KMS-11 (cell line): Measurements from ENCODE around the gene CDK12.

Source experiments
- H2AFZ ChIP-seq: fragments of 200-600 bp; sonication (generic); 2 replicates; pipeline ENCODE4 v1.6.1; 2016; ENCODE audit warnings: antibody characterized with exemption, mixed run types, low read depth
- H3K27ac ChIP-seq: fragments of 200-600 bp; sonication (generic); 2 replicates; pipeline ENCODE4 v1.6.1; 2016; ENCODE audit warnings: mild to moderate bottlenecking, mixed run types
- H3K27me3 ChIP-seq: fragments of 200-600 bp; sonication (generic); 2 replicates; pipeline ENCODE4 v1.6.1; 2017; ENCODE audit warnings: mild to moderate bottlenecking, low read depth, mixed run types, moderate library complexity; ENCODE audit not compliant: insufficient read depth
- H3K36me3 ChIP-seq: fragments of 200-600 bp; sonication (generic); 2 replicates; pipeline ENCODE4 v1.6.1; 2017; ENCODE audit warnings: mild to moderate bottlenecking, mixed run types; ENCODE audit not compliant: insufficient read depth
- H3K4me1 ChIP-seq: fragments of 200-600 bp; sonication (generic); 2 replicates; pipeline ENCODE4 v1.6.1; 2016; ENCODE audit warnings: mild to moderate bottlenecking, low read depth, mixed run types; ENCODE audit not compliant: poor library complexity, severe bottlenecking
- H3K4me2 ChIP-seq: fragments of 200-600 bp; sonication (generic); 2 replicates; pipeline ENCODE4 v1.7.0; 2016; ENCODE audit warnings: mild to moderate bottlenecking, mixed run types
- H3K4me3 ChIP-seq: fragments of 200-600 bp; sonication (generic); IDR thresholded peaks from 2 replicates; pipeline ENCODE4 v1.6.1; 2017; ENCODE audit warnings: low read depth, low read length, mixed read lengths; ENCODE audit not compliant: insufficient read depth
- H3K79me2 ChIP-seq: fragments of 200-600 bp; sonication (generic); 2 replicates; pipeline ENCODE4 v1.6.1; 2016; ENCODE audit warnings: low read depth, mixed run types; ENCODE audit not compliant: insufficient read depth
- H3K9ac ChIP-seq: fragments of 200-600 bp; sonication (generic); 2 replicates; pipeline ENCODE4 v1.6.1; 2016; ENCODE audit warnings: mild to moderate bottlenecking, mixed run types
- H4K20me1 ChIP-seq: fragments of 200-600 bp; sonication (generic); 2 replicates; pipeline ENCODE4 v1.6.1; 2016; ENCODE audit warnings: mild to moderate bottlenecking, mixed run types; ENCODE audit not compliant: insufficient read depth
- CTCF ChIP-seq: fragments of 200-600 bp; sonication (generic); conservative IDR thresholded peaks from 2 replicates; pipeline ENCODE4 v1.6.1; 2017; ENCODE audit warnings: low read depth, mild to moderate bottlenecking, antibody characterized with exemption, low read length, moderate library complexity, mixed read lengths

Gene CDK12

GRCh38 chr17:39572121-39572520, 110.8 kb downstream of the CDK12 start:
- H3K4me3 ChIP-seq, result no peak overlapping the region
- no peaks in the 10 kb centered on the region for H4K20me1 ChIP-seq
- no peak overlapping the region for H3K4me2 ChIP-seq
- H3K27me3 ChIP-seq, result no peaks in the 10 kb centered on the region
- no peak for TF ChIP-seq CTCF
- no peak overlapping the region for H2AFZ ChIP-seq
- H3K79me2 ChIP-seq, result no peaks in the 10 kb centered on the region
- no peaks in the 10 kb centered on the region for H3K4me1 ChIP-seq
- no peak overlapping the region for H3K9ac ChIP-seq
- H3K27ac ChIP-seq, result no peak overlapping the region
- no peaks in the 10 kb centered on the region for H3K36me3 ChIP-seq

GRCh38 chr17:39573447-39574298, 112.4 kb downstream of the CDK12 start:
- Histone ChIP-seq H3K9ac (no peak overlapping the region), H3K4me2 (no peak overlapping the region), H3K79me2 (no peaks in the 10 kb centered on the region), H4K20me1 (no peaks in the 10 kb centered on the region), H3K27ac (no peak overlapping the region), H3K36me3 (no peaks in the 10 kb centered on the region), H3K27me3 (peaks cover under 1% of the 10 kb centered on the region; the same call in 1 of the 2 replicates), H3K4me3 (no peak overlapping the region), H2AFZ (no peak overlapping the region), H3K4me1 (no peaks in the 10 kb centered on the region)
- no peak for TF ChIP-seq CTCF

GRCh38 chr17:39576187-39576586, 114.9 kb downstream of the CDK12 start:
- Histone ChIP-seq H4K20me1 (no peaks in the 10 kb centered on the region), H3K4me1 (no peaks in the 10 kb centered on the region), H3K36me3 (no peaks in the 10 kb centered on the region), H3K27ac (no peak overlapping the region), H3K79me2 (no peaks in the 10 kb centered on the region), H3K4me3 (no peak overlapping the region), H2AFZ (no peak overlapping the region), H3K9ac (no peak overlapping the region), H3K4me2 (no peak overlapping the region), H3K27me3 (peaks cover 4% of the 10 kb centered on the region; the same call in 1 of the 2 replicates)
- TF ChIP-seq CTCF, result peak; percentile 47; the same call in 1 of the 2 replicates

- no peak overlapping the region for H3K9ac ChIP-seq
- no peak overlapping the region for H2AFZ ChIP-seq
- no peak for TF ChIP-seq CTCF
- no peak overlapping the region for H3K27ac ChIP-seq
- H3K79me2 ChIP-seq, result no peaks in the 10 kb centered on the region
- no peaks in the 10 kb centered on the region for H4K20me1 ChIP-seq
- no peak overlapping the region for H3K4me3 ChIP-seq
- peaks cover 4% of the 10 kb centered on the region; the same call in 1 of the 2 replicates for H3K27me3 ChIP-seq
- H3K4me2 ChIP-seq, result no peak overlapping the region
- H3K36me3 ChIP-seq, result no peaks in the 10 kb centered on the region
- H3K4me1 ChIP-seq, result no peaks in the 10 kb centered on the region
Measured at GRCh38 chr17:39578272-39578671, 117.0 kb downstream of the CDK12 start.
